Mesendoderm (in vitro differentiated cells): ENCODE results near the gene EML3. TPM values are rescaled to one million over a fixed set of nuclear protein-coding genes. Genes with fewer than 3 reads are reported as not detected.

ENCODE experiments used
- DNase-seq: peaks from one replicate; pipeline ENCODE4 v3.0.0; 2013
- H2AK5ac ChIP-seq: 2 replicates; pipeline ENCODE4 v1.6.1; 2013; ENCODE audit warnings: low read length, inconsistent platforms
- H2BK120ac ChIP-seq: 2 replicates; pipeline ENCODE4 v1.6.1; 2013; ENCODE audit warnings: low read depth, mild to moderate bottlenecking, low read length, moderate library complexity, mixed read lengths
- H2BK15ac ChIP-seq: replicated peaks from 2 replicates; pipeline ENCODE4 v1.6.1; 2013; ENCODE audit warnings: low read depth, mild to moderate bottlenecking, moderate library complexity
- H2BK5ac ChIP-seq: 2 replicates; pipeline ENCODE4 v1.6.1; 2013; ENCODE audit warnings: low read length, inconsistent platforms
- H3K18ac ChIP-seq: 2 replicates; pipeline ENCODE4 v1.6.1; 2013; ENCODE audit warnings: mild to moderate bottlenecking, low read length, mixed read lengths
- H3K23ac ChIP-seq: one replicate; pipeline ENCODE4 v1.6.1; 2013; ENCODE audit warnings: low read length
- H3K27ac ChIP-seq: 2 replicates; pipeline ENCODE4 v1.5.1; 2013; ENCODE audit warnings: low read depth, mild to moderate bottlenecking, inconsistent platforms, low read length, moderate library complexity
- H3K27me3 ChIP-seq: 2 replicates; pipeline ENCODE4 v1.6.1; 2013; ENCODE audit warnings: low read length, control low read depth, mild to moderate bottlenecking, inconsistent platforms; ENCODE audit not compliant: insufficient read depth, poor library complexity
- H3K36me3 ChIP-seq: 2 replicates; pipeline ENCODE4 v1.6.1; 2013; ENCODE audit warnings: low read length, inconsistent platforms; ENCODE audit not compliant: control insufficient read depth, insufficient read depth
- H3K4ac ChIP-seq: one replicate; pipeline ENCODE4 v1.6.1; 2013; ENCODE audit warnings: low read depth, mild to moderate bottlenecking, low read length, moderate library complexity
- H3K4me1 ChIP-seq: 2 replicates; pipeline ENCODE4 v1.6.1; 2013; ENCODE audit warnings: low read depth, low read length, inconsistent platforms; ENCODE audit not compliant: control insufficient read depth
- H3K4me2 ChIP-seq: 2 replicates; pipeline ENCODE4 v1.6.1; 2013; ENCODE audit warnings: low read length
- H3K4me3 ChIP-seq: 2 replicates; pipeline ENCODE4 v1.5.1; 2013; ENCODE audit warnings: mild to moderate bottlenecking, low read length
- H3K56ac ChIP-seq: one replicate; pipeline ENCODE4 v1.6.1; 2013; ENCODE audit warnings: low read length
- H3K79me1 ChIP-seq: 2 replicates; pipeline ENCODE4 v1.6.1; 2013; ENCODE audit warnings: low read length, inconsistent platforms
- H3K79me2 ChIP-seq: 2 replicates; pipeline ENCODE4 v1.6.1; 2013; ENCODE audit warnings: mild to moderate bottlenecking, low read length; ENCODE audit not compliant: control insufficient read depth, insufficient read depth
- H3K9ac ChIP-seq: 2 replicates; pipeline ENCODE4 v1.6.1; 2013; ENCODE audit warnings: low read length, inconsistent platforms
- H4K5ac ChIP-seq: one replicate; pipeline ENCODE4 v1.6.1; 2013; ENCODE audit warnings: low read length
- H4K8ac ChIP-seq: one replicate; pipeline ENCODE4 v1.6.1; 2013; ENCODE audit warnings: low read depth, mild to moderate bottlenecking, control low read depth, low read length, moderate library complexity
- WGBS: extraction: QIAGEN DNeasy Blood & Tissue Kit; methylation state at CpG from one replicate; pipeline ENCODE4 v1.1.7; 2013; ENCODE audit warnings: low lambda C conversion rate, missing lambda C conversion rate; ENCODE audit not compliant: insufficient coverage; ENCODE audit errors: extremely low coverage; 5-methylcytosine and 5-hydroxymethylcytosine counted together
- small RNA-seq: library from polyadenylated mRNA; stranded (forward); fragments of <200 nt; extraction: miRNeasy Mini kit (QIAGEN cat#:217004); gene quantifications from one replicate; pipeline ENCODE3, GENCODE V24; 2013; ENCODE audit not compliant: insufficient read depth

Gene EML3

GRCh38 chr11:62553839-62554361 lies 58.7 kb downstream of the EML3 start:
- WGBS: no CpG with 5 or more reads among the region's 8 CpGs
- H3K56ac ChIP-seq: peak overlapping the region; percentile 49
- H4K5ac ChIP-seq: no peak overlapping the region
- H3K4me3 ChIP-seq: no peak overlapping the region
- no peak overlapping the region for H3K23ac ChIP-seq
- no peaks in the 10 kb centered on the region for H3K27me3 ChIP-seq
- peaks cover 8% of the 10 kb centered on the region for H3K79me1 ChIP-seq
- H3K36me3 ChIP-seq: peaks cover 10% of the 10 kb centered on the region
- H3K79me2 ChIP-seq: no peaks in the 10 kb centered on the region
- peak overlapping the region; percentile 50 for H3K9ac ChIP-seq
- H2BK15ac ChIP-seq: no peak overlapping the region
- H2BK120ac ChIP-seq: no peak overlapping the region
- H3K27ac ChIP-seq: no peak overlapping the region
- no peak overlapping the region for H3K4ac ChIP-seq
- no peak overlapping the region for H3K18ac ChIP-seq
- DNase-seq: no peak
- no peak overlapping the region for H4K8ac ChIP-seq
- H3K4me1 ChIP-seq: peaks cover 24% of the 10 kb centered on the region
- H2AK5ac ChIP-seq: no peak overlapping the region
- no peak overlapping the region for H3K4me2 ChIP-seq
- H2BK5ac ChIP-seq: no peak overlapping the region

DNA sequence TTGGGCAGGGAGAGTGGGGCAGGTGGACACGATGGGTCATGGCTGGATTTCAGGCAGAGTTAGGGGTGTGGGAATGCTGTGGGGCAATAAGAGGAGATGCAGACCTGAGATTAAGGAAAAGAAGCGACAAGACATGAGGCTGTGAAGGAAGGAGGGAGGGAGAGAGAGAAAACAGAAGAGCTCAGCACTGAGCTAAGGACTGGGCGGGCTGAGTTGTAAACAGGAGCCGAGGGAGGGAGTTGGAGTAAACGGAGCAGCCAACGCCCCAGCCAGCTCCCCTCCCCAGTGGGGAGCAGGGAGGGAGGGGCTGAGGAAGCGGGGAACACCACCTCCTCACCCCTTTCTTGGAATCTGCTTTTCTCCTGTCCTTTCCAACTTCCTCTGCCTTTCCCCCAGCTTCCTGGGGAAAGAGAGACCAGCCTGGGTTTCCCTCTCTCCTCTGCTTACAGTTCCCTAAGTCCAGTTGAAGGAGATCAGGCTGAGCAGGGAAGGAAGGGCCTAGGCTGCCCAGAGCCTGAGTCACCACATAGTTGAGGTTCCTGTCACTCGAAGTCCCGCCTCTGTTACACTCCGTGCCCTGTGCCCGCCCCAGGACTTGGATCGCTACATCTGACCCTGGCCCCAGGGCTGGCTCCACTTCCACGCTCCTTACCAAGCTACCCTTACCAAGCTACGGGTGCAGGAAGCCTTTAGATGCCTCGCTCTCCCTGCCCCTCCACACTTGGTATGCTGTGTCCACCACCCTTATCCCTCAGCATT lies 59.3 kb downstream of the EML3 start:
- peak overlapping the region; percentile 77 for H3K27ac ChIP-seq
- H3K4ac ChIP-seq: no peak overlapping the region
- H3K27me3 ChIP-seq: no peaks in the 10 kb centered on the region
- peak overlapping the region; percentile 50 for H3K9ac ChIP-seq
- peaks cover 24% of the 10 kb centered on the region for H3K4me1 ChIP-seq
- no peak overlapping the region for H2BK15ac ChIP-seq
- peak; percentile 97 for DNase-seq
- H3K79me2 ChIP-seq: no peaks in the 10 kb centered on the region
- no peak overlapping the region for H2BK120ac ChIP-seq
- no peak overlapping the region for H4K5ac ChIP-seq
- H3K36me3 ChIP-seq: peaks cover 7% of the 10 kb centered on the region
- H3K18ac ChIP-seq: no peak overlapping the region
- no peak overlapping the region for H2AK5ac ChIP-seq
- no peak overlapping the region for H3K23ac ChIP-seq
- no CpG with 5 or more reads among the region's 15 CpGs for WGBS
- no peak overlapping the region for H3K4me3 ChIP-seq
- H2BK5ac ChIP-seq: peak overlapping the region; percentile 21
- H3K79me1 ChIP-seq: peaks cover 6% of the 10 kb centered on the region
- H3K56ac ChIP-seq: peak overlapping the region; percentile 73
- H3K4me2 ChIP-seq: peak overlapping the region; percentile 3
- H4K8ac ChIP-seq: no peak overlapping the region

DNA sequence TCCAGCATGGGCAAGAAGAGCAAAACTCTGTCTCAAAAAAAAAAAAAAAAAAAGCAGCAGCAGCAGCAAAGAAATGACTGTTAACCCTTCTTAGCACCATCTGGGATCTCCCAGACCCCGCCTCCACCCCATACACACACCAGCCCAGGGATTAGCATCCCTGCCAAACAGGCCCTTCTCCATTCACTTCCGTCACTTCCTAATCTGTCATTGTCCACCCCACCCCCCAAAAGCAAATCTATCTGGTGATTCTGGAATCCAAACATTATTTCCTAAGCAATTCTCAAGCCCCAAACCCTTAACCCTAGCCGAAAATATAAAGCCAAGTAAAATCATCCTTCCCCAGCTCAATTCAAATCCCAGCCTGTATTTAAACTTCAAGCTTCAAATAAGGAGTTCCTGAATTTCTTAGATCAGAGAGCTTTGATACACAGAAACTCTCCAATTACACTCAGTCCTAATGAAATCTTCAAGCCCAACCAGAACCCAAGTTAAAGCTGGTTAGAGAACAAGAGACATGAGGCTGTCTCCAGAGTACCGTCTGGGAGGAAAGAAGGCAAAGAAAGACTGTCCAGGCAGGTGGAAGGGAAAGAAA lies 60.0 kb downstream of the EML3 start:
- Histone ChIP-seq H3K23ac (no peak overlapping the region), H3K27me3 (no peaks in the 10 kb centered on the region), H3K36me3 (peaks cover 7% of the 10 kb centered on the region), H3K27ac (peak overlapping the region; percentile 77), H3K56ac (peak overlapping the region; percentile 73), H3K79me2 (no peaks in the 10 kb centered on the region), H2AK5ac (no peak overlapping the region), H2BK120ac (no peak overlapping the region), H3K4ac (no peak overlapping the region), H3K9ac (peak overlapping the region; percentile 50), H3K18ac (no peak overlapping the region), H2BK15ac (no peak overlapping the region), H4K8ac (no peak overlapping the region), H3K4me1 (peaks cover 26% of the 10 kb centered on the region), H3K79me1 (peaks cover 6% of the 10 kb centered on the region), H2BK5ac (peak overlapping the region; percentile 21), H3K4me3 (no peak overlapping the region), H3K4me2 (peak overlapping the region; percentile 3), H4K5ac (no peak overlapping the region)
- WGBS: no CpG with 5 or more reads among the region's 4 CpGs
- DNase-seq: peak; percentile 78

Small RNAs within 50 kb of the gene (small RNA-seq; reads per million reads assigned to genes)
- gene AP001458.1: not detected
- not detected for gene EEF1G
- gene MIR6747: 1.3 reads per million
